ENCODE results near the gene MICAL3. TPM values are rescaled to one million over a fixed set of nuclear protein-coding genes. Genes with fewer than 3 reads are reported as not detected.

The MICAL3 gene
- total and polyA plus RNA-seq, 9 of the 15 experiments (the other 6 are each of a cell fraction or from before 2014, with no cell fraction given): 0.53 to 32.1 (median 12.3) TPM

DNA sequence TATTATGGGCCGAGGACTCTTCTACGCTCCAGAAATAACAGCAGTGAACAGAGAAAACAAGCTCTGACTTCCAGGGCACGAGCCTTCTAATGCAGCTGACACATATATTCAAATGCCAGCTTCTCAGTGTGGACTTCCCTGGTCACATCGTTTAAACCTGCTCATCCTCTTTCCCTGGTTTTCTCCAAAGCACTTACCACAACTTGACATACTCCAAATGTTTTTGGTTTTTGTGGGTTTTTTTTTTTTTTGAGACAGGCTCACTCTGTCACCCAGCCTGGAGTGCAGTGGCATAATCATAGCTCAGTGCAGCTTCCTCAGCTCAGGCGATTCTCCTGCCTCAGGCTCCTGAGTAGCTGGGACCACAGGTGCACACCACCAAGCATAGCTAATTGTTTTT, 105.5 kb downstream of the MICAL3 start (continued):
- TF ChIP-seq, protein P1, sequence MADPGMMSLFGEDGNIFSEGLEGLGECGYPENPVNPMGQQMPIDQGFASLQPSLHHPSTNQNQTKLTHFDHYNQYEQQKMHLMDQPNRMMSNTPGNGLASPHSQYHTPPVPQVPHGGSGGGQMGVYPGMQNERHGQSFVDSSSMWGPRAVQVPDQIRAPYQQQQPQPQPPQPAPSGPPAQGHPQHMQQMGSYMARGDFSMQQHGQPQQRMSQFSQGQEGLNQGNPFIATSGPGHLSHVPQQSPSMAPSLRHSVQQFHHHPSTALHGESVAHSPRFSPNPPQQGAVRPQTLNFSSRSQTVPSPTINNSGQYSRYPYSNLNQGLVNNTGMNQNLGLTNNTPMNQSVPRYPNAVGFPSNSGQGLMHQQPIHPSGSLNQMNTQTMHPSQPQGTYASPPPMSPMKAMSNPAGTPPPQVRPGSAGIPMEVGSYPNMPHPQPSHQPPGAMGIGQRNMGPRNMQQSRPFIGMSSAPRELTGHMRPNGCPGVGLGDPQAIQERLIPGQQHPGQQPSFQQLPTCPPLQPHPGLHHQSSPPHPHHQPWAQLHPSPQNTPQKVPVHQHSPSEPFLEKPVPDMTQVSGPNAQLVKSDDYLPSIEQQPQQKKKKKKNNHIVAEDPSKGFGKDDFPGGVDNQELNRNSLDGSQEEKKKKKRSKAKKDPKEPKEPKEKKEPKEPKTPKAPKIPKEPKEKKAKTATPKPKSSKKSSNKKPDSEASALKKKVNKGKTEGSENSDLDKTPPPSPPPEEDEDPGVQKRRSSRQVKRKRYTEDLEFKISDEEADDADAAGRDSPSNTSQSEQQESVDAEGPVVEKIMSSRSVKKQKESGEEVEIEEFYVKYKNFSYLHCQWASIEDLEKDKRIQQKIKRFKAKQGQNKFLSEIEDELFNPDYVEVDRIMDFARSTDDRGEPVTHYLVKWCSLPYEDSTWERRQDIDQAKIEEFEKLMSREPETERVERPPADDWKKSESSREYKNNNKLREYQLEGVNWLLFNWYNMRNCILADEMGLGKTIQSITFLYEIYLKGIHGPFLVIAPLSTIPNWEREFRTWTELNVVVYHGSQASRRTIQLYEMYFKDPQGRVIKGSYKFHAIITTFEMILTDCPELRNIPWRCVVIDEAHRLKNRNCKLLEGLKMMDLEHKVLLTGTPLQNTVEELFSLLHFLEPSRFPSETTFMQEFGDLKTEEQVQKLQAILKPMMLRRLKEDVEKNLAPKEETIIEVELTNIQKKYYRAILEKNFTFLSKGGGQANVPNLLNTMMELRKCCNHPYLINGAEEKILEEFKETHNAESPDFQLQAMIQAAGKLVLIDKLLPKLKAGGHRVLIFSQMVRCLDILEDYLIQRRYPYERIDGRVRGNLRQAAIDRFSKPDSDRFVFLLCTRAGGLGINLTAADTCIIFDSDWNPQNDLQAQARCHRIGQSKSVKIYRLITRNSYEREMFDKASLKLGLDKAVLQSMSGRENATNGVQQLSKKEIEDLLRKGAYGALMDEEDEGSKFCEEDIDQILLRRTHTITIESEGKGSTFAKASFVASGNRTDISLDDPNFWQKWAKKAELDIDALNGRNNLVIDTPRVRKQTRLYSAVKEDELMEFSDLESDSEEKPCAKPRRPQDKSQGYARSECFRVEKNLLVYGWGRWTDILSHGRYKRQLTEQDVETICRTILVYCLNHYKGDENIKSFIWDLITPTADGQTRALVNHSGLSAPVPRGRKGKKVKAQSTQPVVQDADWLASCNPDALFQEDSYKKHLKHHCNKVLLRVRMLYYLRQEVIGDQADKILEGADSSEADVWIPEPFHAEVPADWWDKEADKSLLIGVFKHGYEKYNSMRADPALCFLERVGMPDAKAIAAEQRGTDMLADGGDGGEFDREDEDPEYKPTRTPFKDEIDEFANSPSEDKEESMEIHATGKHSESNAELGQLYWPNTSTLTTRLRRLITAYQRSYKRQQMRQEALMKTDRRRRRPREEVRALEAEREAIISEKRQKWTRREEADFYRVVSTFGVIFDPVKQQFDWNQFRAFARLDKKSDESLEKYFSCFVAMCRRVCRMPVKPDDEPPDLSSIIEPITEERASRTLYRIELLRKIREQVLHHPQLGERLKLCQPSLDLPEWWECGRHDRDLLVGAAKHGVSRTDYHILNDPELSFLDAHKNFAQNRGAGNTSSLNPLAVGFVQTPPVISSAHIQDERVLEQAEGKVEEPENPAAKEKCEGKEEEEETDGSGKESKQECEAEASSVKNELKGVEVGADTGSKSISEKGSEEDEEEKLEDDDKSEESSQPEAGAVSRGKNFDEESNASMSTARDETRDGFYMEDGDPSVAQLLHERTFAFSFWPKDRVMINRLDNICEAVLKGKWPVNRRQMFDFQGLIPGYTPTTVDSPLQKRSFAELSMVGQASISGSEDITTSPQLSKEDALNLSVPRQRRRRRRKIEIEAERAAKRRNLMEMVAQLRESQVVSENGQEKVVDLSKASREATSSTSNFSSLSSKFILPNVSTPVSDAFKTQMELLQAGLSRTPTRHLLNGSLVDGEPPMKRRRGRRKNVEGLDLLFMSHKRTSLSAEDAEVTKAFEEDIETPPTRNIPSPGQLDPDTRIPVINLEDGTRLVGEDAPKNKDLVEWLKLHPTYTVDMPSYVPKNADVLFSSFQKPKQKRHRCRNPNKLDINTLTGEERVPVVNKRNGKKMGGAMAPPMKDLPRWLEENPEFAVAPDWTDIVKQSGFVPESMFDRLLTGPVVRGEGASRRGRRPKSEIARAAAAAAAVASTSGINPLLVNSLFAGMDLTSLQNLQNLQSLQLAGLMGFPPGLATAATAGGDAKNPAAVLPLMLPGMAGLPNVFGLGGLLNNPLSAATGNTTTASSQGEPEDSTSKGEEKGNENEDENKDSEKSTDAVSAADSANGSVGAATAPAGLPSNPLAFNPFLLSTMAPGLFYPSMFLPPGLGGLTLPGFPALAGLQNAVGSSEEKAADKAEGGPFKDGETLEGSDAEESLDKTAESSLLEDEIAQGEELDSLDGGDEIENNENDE (IDR thresholded peaks at IDR 0.05; ENCODE audit: low read depth, low read length): no peak
- TF ChIP-seq MCM3 (IDR thresholded peaks at IDR 0.05) (no peak), IFI16 (CRISPR knock-in tag; IDR thresholded peaks at IDR 0.05) (no peak), ZNF253 (CRISPR knock-in tag; conservative IDR thresholded peaks at IDR 0.05) (no peak), ZNF785 (CRISPR knock-in tag; IDR thresholded peaks at IDR 0.05) (no peak)

Data from K562 (cell line).